ENCODE data around the gene RHBDF2. TPM values are rescaled to one million over a fixed set of nuclear protein-coding genes. Genes with fewer than 3 reads are reported as not detected.

The RHBDF2 gene
- total RNA-seq (2022; extraction: Qiagen RNA extraction), result 45.2 to 69.1 TPM (median 63.0 TPM) in 5 replicates

GRCh38 chr17:76501018-76501826, at the start of gene RHBDF2:
RHBDF2 (minus strand) TSS chr17:76501423; CDS start chr17:76481524, 19,899 bp downstream.

DNA sequence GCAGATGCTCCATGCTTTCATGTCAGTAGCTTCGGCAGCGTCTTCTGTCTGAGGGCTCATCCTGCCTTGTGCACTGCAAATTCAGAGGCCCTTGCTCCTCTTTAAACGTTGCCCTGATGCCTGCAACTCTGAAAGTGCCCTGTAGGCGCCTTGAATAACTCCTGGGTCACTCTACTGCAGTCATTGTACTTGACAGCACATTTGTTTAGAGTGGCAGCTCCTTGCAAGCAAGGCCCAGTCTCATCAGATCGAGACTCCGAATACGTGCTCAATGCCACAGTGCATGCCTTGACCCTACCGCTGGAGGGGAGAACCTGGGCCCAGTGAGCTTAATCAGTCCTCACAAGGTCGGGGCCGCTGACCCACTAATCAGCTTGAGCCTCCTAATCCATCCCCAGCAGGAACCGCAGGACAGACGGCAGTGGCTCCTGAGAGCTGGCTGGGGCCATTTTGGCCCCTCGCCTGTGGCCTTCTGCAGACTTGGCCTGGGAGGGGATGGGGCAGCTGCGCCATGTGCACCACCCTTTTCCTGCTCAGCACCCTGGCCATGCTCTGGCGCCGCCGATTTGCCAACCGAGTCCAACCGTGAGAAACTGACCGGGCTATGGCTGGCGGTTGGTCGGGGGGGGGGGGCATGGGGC, 38.5 kb upstream of the RHBDF2 start, which contains the start of gene PRCD:
Gene PRCD (plus strand): TSS at position 414 of the 641 bp plus-strand sequence. CDS start 98 bp downstream, at position 512.

DNA sequence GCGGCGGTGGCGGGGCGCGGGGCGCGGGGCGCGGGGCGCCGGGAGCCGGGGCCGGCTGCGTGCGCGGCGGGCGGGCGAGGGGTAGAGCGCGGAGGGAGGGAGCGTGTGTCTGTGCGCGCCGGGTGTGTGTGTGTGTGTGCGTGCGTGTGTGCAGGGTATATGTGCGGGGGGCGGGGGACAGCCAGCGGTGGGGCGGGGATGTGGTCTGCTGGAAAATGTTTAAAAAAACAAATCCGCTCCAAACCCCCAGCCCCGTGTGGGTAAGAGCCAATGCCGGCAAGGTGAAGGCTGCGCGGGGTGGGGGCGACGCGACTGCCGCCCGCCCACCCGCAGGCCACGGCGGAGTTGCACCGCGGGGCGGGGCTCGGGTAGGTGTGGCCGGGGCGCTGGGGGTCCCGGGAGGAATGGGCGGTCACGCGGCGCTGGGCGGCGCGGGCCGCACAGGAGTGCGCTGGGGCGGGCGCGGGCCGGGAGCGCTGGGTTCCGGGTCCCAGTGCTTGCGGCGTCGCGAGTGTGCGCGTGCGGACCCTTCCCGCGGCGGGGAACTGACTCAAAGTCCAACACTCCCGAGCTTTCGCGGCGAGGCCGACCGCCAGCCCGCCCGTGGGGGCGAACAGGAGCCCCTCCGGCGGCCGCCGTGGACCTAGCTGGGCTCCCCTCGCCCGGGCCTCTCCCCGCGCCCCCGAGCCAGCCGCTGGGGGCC, 36.5 kb upstream of the RHBDF2 start, which contains the start of gene CYGB:
Gene CYGB (minus strand): TSS at position 132 of the 703 bp plus-strand sequence. CDS start 167 bp downstream, outside the sequence.

DNA sequence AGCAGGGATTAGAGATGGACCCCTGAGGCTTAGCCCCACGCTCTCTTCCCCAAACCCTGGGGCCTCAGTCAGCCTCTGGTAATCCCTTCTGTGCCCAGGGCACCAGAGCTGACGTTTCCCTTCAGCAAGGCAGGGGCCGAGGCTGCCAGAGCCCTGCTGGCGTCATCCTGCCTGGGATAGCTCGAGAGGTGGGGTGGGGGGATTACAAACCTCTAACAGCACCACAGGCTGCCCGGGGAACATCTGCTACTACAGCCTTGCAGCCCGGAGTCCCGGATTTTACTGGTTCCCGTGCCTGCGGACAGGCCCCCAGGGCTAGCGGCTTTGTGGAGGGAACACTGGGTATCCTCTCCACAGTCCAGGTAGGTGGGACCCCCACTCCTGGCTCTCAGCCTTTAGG, 33.9 kb downstream of the RHBDF2 start, which contains the start of gene AANAT:
Gene AANAT (plus strand): TSS at position 238 of the 400 bp plus-strand sequence. CDS start 1,144 bp downstream, outside the sequence.

DNA sequence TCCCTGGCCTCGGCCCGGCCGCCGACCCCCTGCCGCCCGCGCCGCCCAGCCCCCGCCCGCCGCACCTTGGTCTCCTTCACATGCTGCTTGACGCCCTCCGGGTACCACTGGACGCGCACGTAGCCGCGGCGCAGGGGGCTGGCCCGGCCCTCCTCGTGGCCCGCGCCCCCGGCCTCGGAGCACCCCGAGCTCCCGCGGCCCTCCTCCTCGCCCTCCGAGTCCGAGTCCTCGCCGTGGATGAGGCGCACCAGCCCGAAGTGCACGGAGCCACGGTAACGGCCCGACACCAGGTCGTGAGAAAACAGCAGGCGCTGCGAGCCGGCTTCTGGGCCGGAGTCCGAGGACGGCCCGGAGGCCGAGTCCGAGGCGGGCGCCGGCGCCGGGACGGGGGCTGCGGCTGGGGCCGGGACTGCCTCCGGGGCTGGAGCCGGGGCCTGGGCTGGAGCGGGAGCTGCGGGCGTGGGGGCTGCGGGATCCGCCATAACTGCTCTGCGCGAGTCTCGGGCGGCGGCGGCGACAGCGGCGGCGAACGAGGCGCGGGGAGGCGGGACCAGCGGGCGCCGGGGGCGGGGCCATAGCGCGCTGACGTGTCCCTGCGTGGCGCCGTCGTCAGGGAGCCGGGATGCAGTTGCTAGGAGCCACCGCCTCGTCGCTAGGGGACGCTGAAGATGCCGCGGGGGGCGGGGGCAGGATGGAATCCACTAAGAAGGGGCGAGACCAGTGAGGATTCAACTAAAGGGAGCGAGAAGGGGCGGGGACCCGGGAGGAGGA, 48.4 kb downstream of the RHBDF2 start, which contains the start of gene UBE2O:
Gene UBE2O (minus strand): TSS at position 493 of the 771 bp plus-strand sequence. CDS start 11 bp downstream, at position 482.

Other genes with a start within 250 kb of the RHBDF2 start
- gene UBALD2, start 236.1 kb downstream of the RHBDF2 start, total RNA-seq (2022; extraction: Qiagen RNA extraction), result 76.2 to 129 TPM (median 117 TPM) in 5 replicates
- 0.45 to 1.5 TPM (median 1.2 TPM) in 5 replicates for gene QRICH2, start 193.1 kb downstream of the RHBDF2 start, total RNA-seq (2022; extraction: Qiagen RNA extraction)
- gene PRPSAP1, start 147.5 kb downstream of the RHBDF2 start, total RNA-seq (2022; extraction: Qiagen RNA extraction), result 51.1 to 64.4 TPM (median 58.5 TPM) in 5 replicates
- gene SPHK1, start 116.8 kb downstream of the RHBDF2 start, total RNA-seq (2022; extraction: Qiagen RNA extraction), result 35.7 to 54.0 TPM (median 44.8 TPM) in 5 replicates
- 23.1 to 32.6 TPM (median 29.5 TPM) in 5 replicates for gene UBE2O, start 48.3 kb downstream of the RHBDF2 start, total RNA-seq (2022; extraction: Qiagen RNA extraction)
- gene AANAT, start 33.8 kb downstream of the RHBDF2 start, total RNA-seq (2022; extraction: Qiagen RNA extraction), result 0.20 to 0.81 TPM (median 0.64 TPM) in 4 of 5 replicates, not detected in the other
- 0.60 to 1.8 TPM (median 1.1 TPM) in 5 replicates for gene CYGB, start 36.3 kb upstream of the RHBDF2 start, total RNA-seq (2022; extraction: Qiagen RNA extraction)
- not detected in 5 replicates for gene PRCD, start 38.6 kb upstream of the RHBDF2 start, total RNA-seq (2022; extraction: Qiagen RNA extraction)
- 0.23 to 0.61 TPM (median 0.33 TPM) in 5 replicates for gene ST6GALNAC2, start 84.4 kb upstream of the RHBDF2 start, total RNA-seq (2022; extraction: Qiagen RNA extraction)
- 0.21 to 0.49 TPM (median 0.37 TPM) in 5 replicates for gene ST6GALNAC1, start 142.3 kb upstream of the RHBDF2 start, total RNA-seq (2022; extraction: Qiagen RNA extraction)
- gene MXRA7, start 209.5 kb upstream of the RHBDF2 start, total RNA-seq (2022; extraction: Qiagen RNA extraction), result 58.0 to 75.0 TPM (median 65.0 TPM) in 5 replicates
- gene JMJD6, start 225.2 kb upstream of the RHBDF2 start, total RNA-seq (2022; extraction: Qiagen RNA extraction), result 72.6 to 78.6 TPM (median 75.6 TPM) in 5 replicates
- 56.4 to 59.8 TPM (median 59.0 TPM) in 5 replicates for gene METTL23, start 225.4 kb upstream of the RHBDF2 start, total RNA-seq (2022; extraction: Qiagen RNA extraction)
- 395 to 461 TPM (median 439 TPM) in 5 replicates for gene SRSF2, start 235.9 kb upstream of the RHBDF2 start, total RNA-seq (2022; extraction: Qiagen RNA extraction)
- gene MFSD11, start 236.7 kb upstream of the RHBDF2 start, total RNA-seq (2022; extraction: Qiagen RNA extraction), result 19.4 to 21.8 TPM (median 20.4 TPM) in 5 replicates